Epidermal melanocyte (primary cell): ENCODE measurements around the gene MARVELD2.

Source experiments
- DNase-seq: peaks from one replicate; pipeline ENCODE4 v3.0.0; 2011; ENCODE audit warnings: low spot score; ENCODE audit not compliant: insufficient read length

The MARVELD2 gene

GRCh38 chr5:69491838-69492390, 77.0 kb downstream of the MARVELD2 start:
- no peak for DNase-seq

- no peak for DNase-seq
These were observed 77.5 kb downstream of the MARVELD2 start, which contains the start of gene OCLN for GRCh38 chr5:69492391-69492922. OCLN (plus strand) TSS chr5:69492790; CDS start chr5:69504245, 11,455 bp downstream.

GRCh38 chr5:69492923-69493395, 78.0 kb downstream of the MARVELD2 start:
- no peak for DNase-seq

- no peak for DNase-seq
These were observed 78.6 kb downstream of the MARVELD2 start for GRCh38 chr5:69493396-69494133.
